ENCODE results near the gene SEMA6A.

- no peak for TF ChIP-seq ZNF512 (CRISPR knock-in tag; IDR thresholded peaks at IDR 0.05)
- no peak for TF ChIP-seq STAG1 (CRISPR knock-in tag; IDR thresholded peaks at IDR 0.05)
- no peak for TF ChIP-seq SMAD3 (CRISPR knock-in tag; IDR thresholded peaks at IDR 0.05)
- TF ChIP-seq ZNF317 (CRISPR knock-in tag; IDR thresholded peaks at IDR 0.05) = no peak
Measured at GRCh38 chr5:116554764-116555163, 19.9 kb downstream of the SEMA6A start.

All from HepG2 (cell line).